ENCODE results near the gene MINK1. TPM values are rescaled to one million over a fixed set of nuclear protein-coding genes. Genes with fewer than 3 reads are reported as not detected.

Gene MINK1
- total RNA-seq, 1 donor from 2014 or later, result 13.0 TPM

DNA sequence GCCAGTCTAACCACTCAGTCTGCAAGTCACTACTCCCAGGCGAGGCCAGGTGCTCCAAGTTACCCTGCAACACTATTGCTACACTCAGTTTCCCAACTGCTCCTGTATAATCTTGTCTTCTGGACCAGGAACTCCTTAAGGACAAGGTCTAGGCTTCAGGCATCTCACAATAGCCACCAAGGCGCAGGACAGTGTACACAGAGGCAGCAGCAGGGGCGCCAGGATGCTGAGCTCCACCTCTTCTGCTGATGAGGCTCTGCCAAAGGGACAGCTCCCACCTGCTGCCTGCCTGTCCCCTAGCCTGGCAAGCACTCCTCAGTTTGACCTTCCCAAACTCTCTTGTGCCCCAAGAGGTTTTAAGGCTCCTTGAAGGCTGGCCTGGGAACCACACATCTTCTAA, 103.3 kb downstream of the MINK1 start:
- Histone ChIP-seq H3K9ac (ENCODE audit: low read depth in 1 of 3, low read length in 3 of 3) (peak overlapping the region; percentile 3 to 99 (median 43)), H3K27ac (ENCODE audit: low read depth, low read length) (peak overlapping the region; percentile 92), H3K36me3 (ENCODE audit: control insufficient read depth in 3 of 3, insufficient read depth in 3 of 3, low read length in 3 of 3) (peaks cover 19 to 32% (median 28%) of the 10 kb centered on the region in 3 donors), H3K27me3 (ENCODE audit: control insufficient read depth in 3 of 3, insufficient read depth in 3 of 3, low read length in 3 of 3) (no peaks in the 10 kb centered on the region), H3K4me3 (ENCODE audit: low read length in 3 of 3) (peak overlapping the region in 1 of 3 donors; percentile 41), H3K4me1 (ENCODE audit: control insufficient read depth in 3 of 3, insufficient read depth in 3 of 3, low read length in 3 of 3) (peaks cover 58 to 64% (median 62%) of the 10 kb centered on the region in 3 donors), H3K9me3 (ENCODE audit: control insufficient read depth in 3 of 3, low read length in 3 of 3) (no peaks in the 10 kb centered on the region)

DNA sequence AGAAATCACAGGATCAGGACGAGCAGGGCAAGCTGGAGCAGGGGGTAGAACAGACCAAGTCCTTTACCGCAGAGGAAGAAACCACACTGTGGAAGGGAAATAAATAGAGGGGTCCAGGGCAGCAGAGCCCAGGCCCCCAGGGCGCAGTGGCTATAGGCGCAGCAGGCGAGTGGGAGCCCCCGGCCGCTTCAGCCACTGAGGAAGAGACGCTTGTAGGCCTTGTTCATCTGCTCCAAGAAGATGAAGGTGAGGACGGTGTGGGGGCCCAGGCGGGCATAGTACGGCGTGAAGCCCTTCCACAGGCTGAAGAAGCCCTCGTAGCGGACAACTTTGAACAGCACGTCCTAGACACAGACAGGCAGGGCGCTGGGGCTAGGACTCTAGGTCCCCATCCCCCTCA, 104.4 kb downstream of the MINK1 start:
- Histone ChIP-seq H3K4me1 (ENCODE audit: control insufficient read depth in 3 of 3, insufficient read depth in 3 of 3, low read length in 3 of 3) (peaks cover 62 to 71% (median 68%) of the 10 kb centered on the region in 3 donors), H3K4me3 (ENCODE audit: low read length in 3 of 3) (no peak overlapping the region), H3K9me3 (ENCODE audit: control insufficient read depth in 3 of 3, low read length in 3 of 3) (no peaks in the 10 kb centered on the region), H3K9ac (ENCODE audit: low read depth in 1 of 3, low read length in 3 of 3) (peak overlapping the region; percentile 43 to 99 (median 46)), H3K27me3 (ENCODE audit: control insufficient read depth in 3 of 3, insufficient read depth in 3 of 3, low read length in 3 of 3) (no peaks in the 10 kb centered on the region), H3K36me3 (ENCODE audit: control insufficient read depth in 3 of 3, insufficient read depth in 3 of 3, low read length in 3 of 3) (peaks cover 27 to 40% (median 34%) of the 10 kb centered on the region in 3 donors), H3K27ac (ENCODE audit: low read depth, low read length) (peak overlapping the region; percentile 92)

DNA sequence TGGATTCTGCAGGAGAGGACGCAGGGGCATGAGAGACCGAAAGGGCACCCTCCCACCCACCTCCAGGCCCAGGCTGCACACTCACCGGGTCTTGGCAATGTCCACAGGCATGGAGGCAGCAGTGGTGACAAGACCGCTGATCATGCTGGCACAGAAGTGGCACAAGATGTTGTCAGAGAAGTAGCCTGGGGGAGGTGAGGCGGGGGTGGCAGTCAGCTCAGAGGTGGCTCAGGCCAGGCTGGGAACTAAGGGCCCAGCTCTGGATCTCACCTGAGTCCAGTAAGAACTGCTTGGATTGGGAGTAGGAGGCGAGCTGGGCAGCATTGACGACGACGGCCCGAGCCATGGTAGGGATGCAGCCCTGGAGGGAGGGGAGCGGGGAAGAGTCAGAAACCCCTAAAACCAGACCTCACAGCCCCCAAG, 104.9 kb downstream of the MINK1 start:
- Histone ChIP-seq H3K9ac (ENCODE audit: low read depth in 1 of 3, low read length in 3 of 3) (peak overlapping the region; percentile 94 to 99 (median 98)), H3K36me3 (ENCODE audit: control insufficient read depth in 3 of 3, insufficient read depth in 3 of 3, low read length in 3 of 3) (peaks cover 32 to 45% (median 39%) of the 10 kb centered on the region in 3 donors), H3K4me3 (ENCODE audit: low read length in 3 of 3) (peak overlapping the region; percentile 81 to 98 (median 91)), H3K9me3 (ENCODE audit: control insufficient read depth in 3 of 3, low read length in 3 of 3) (no peaks in the 10 kb centered on the region), H3K27ac (ENCODE audit: low read depth, low read length) (peak overlapping the region; percentile 92), H3K4me1 (ENCODE audit: control insufficient read depth in 3 of 3, insufficient read depth in 3 of 3, low read length in 3 of 3) (peaks cover 62 to 76% (median 67%) of the 10 kb centered on the region in 3 donors), H3K27me3 (ENCODE audit: control insufficient read depth in 3 of 3, insufficient read depth in 3 of 3, low read length in 3 of 3) (no peaks in the 10 kb centered on the region)

DNA sequence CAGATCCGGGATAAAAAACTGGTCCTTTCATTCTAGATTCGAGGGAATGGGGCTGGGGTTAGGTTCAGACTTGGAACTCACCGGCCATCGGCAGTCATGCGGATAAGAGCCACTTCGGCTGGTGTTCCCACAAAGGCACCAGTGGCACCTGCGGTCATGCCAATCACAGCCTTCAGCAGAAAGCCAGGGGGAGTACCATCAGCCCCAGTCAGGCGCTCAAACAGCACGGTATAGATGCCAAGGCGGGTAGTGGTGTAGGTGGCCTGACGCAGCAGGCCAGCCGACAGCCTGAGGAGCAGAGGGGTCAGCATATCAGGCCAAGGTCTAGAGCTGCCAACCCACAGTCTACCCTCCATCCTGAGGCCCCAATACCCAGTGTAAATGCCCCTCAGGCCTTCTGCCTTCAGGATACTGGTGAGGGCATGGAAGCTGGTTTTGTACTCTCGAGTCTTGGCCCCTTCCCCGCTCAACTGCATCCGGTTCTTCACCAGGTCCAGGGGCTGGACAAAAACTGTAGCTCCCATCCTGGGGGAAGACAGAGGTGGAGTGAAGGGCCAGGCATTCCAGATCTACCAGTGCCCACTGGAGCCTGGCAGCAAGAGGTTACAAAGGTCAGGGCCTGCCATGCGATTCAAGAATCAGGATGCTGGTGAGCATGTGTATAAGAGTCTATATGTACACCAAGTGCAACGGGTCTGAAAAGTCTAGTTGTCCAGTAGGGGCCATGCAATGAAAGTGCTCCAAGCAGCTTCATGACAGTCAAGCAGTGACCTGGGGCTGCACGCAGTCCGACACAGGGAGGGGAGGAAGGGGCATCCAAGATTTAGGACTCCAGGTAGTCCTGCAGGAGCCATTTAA, 105.8 kb downstream of the MINK1 start:
- Histone ChIP-seq H3K9ac (ENCODE audit: low read depth in 1 of 3, low read length in 3 of 3) (peak overlapping the region; percentile 94 to 99 (median 98)), H3K4me3 (ENCODE audit: low read length in 3 of 3) (peak overlapping the region; percentile 81 to 98 (median 91)), H3K4me1 (ENCODE audit: control insufficient read depth in 3 of 3, insufficient read depth in 3 of 3, low read length in 3 of 3) (peaks cover 61 to 80% (median 69%) of the 10 kb centered on the region in 3 donors), H3K27me3 (ENCODE audit: control insufficient read depth in 3 of 3, insufficient read depth in 3 of 3, low read length in 3 of 3) (no peaks in the 10 kb centered on the region), H3K36me3 (ENCODE audit: control insufficient read depth in 3 of 3, insufficient read depth in 3 of 3, low read length in 3 of 3) (peaks cover 40 to 53% (median 45%) of the 10 kb centered on the region in 3 donors), H3K9me3 (ENCODE audit: control insufficient read depth in 3 of 3, low read length in 3 of 3) (no peaks in the 10 kb centered on the region), H3K27ac (ENCODE audit: low read depth, low read length) (peak overlapping the region; percentile 92)

DNA sequence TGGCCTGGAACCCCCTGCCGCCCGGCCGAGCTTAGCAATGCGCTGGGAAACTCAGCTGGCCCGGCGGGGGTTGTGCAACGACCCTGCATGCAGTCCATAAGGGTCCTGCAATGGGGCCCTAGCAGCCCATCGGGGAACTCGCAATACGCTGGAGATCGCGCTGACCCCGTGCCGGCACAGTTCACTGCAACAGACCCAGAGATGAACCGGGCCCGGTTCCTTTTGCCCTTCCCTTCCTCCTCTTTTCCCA, 106.3 kb downstream of the MINK1 start:
- peak overlapping the region; percentile 94 to 99 (median 98) for H3K9ac ChIP-seq (ENCODE audit: low read depth in 1 of 3, low read length in 3 of 3)
- H3K4me3 ChIP-seq (ENCODE audit: low read length in 3 of 3), result peak overlapping the region; percentile 81 to 98 (median 91)
- H3K27ac ChIP-seq (ENCODE audit: low read depth, low read length), result peak overlapping the region; percentile 92
- peaks cover 45 to 58% (median 50%) of the 10 kb centered on the region in 3 donors for H3K36me3 ChIP-seq (ENCODE audit: control insufficient read depth in 3 of 3, insufficient read depth in 3 of 3, low read length in 3 of 3)
- H3K27me3 ChIP-seq (ENCODE audit: control insufficient read depth in 3 of 3, insufficient read depth in 3 of 3, low read length in 3 of 3), result no peaks in the 10 kb centered on the region
- peaks cover 55 to 76% (median 65%) of the 10 kb centered on the region in 3 donors for H3K4me1 ChIP-seq (ENCODE audit: control insufficient read depth in 3 of 3, insufficient read depth in 3 of 3, low read length in 3 of 3)
- H3K9me3 ChIP-seq (ENCODE audit: control insufficient read depth in 3 of 3, low read length in 3 of 3), result no peaks in the 10 kb centered on the region

DNA sequence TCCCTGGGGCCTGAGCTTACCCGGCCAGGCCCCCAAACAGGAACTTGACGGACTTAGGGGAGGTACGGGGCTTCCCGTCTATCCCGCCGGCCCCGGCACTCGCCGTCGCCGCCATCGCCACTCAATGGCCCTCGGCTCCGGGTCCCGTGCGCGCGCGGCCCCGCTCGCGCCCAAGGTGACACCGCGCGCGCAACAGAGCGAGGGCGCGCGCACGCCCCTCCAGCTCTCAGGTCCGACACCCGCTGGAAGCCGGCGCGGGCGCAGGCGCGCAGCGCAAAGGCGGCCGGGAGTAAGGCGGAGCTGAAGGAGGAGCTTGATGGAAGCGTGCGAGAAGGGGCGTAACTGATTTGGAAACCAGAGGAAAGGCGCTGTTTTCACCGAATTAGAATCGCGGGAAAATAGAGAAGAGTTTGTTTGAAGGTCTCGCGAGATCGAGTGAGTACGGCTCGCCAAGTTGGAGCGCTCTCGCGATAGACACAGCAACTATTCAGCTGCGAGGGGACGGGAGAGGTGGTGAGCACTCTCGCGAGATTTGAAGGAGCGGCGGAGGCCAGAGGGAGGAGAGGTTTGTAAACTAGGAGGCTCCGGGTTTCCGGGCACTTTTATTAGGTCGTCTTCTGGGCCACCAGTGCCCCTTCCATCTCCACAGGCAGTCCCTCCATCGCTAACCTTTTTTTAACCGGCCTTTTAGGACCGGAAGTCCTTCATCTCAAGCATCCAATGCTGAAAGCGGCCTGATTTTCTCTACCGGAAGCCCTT, 106.8 kb downstream of the MINK1 start, which contains the start of the genes RNF167 and SLC25A11:
RNF167 (plus strand) TSS at position 473 of the 759 bp plus-strand sequence. CDS start 642 bp downstream, outside the sequence.
SLC25A11 (minus strand) TSS at position 251 of the 759 bp plus-strand sequence; CDS start at position 115, 136 bp downstream.
- Histone ChIP-seq H3K4me1 (ENCODE audit: control insufficient read depth in 3 of 3, insufficient read depth in 3 of 3, low read length in 3 of 3) (peaks cover 56 to 79% (median 66%) of the 10 kb centered on the region in 3 donors), H3K9me3 (ENCODE audit: control insufficient read depth in 3 of 3, low read length in 3 of 3) (no peaks in the 10 kb centered on the region), H3K9ac (ENCODE audit: low read depth in 1 of 3, low read length in 3 of 3) (peak within 1 kb of the TSS; percentile 94 to 99 (median 98)), H3K27ac (ENCODE audit: low read depth, low read length) (peak within 1 kb of the TSS; percentile 92), H3K4me3 (ENCODE audit: low read length in 3 of 3) (peak within 1 kb of the TSS; percentile 81 to 98 (median 91)), H3K36me3 (ENCODE audit: control insufficient read depth in 3 of 3, insufficient read depth in 3 of 3, low read length in 3 of 3) (peaks cover 50 to 63% (median 55%) of the 10 kb centered on the region in 3 donors), H3K27me3 (ENCODE audit: control insufficient read depth in 3 of 3, insufficient read depth in 3 of 3, low read length in 3 of 3) (no peaks in the 10 kb centered on the region)

DNA sequence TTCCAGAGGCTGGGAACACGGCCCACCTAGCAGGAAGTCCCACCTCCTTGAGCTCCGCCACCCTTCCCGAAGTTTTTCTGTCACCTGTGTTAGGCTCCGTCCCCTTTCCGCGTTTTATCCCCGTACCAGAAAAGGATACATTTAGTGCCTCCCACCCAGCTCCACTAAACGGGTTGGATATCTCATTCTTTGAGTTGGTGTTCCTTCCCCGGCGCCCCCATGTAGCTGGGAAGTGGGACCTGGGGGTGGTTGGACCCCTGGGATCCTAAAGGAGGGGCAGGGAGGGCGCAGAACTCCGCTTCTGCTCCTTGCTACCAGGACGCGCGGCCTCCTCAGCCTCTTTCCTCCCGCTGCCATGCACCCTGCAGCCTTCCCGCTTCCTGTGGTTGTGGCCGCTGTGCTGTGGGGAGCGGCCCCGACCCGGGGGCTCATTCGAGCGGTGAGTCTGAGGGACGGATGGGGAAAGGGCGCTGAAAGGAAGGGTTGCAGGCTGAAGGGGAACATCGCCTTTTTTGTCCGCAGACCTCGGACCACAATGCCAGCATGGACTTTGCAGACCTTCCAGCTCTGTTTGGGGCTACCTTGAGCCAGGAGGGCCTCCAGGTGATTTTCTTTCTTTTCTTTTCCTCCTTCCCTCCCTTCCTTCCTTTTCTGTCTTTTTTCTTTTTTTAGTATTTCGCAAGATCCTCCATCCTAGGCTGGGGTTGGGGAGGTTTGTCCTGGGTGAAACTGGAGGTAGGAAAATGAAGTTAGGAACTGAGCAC, 107.6 kb downstream of the MINK1 start:
- Histone ChIP-seq H3K36me3 (ENCODE audit: control insufficient read depth in 3 of 3, insufficient read depth in 3 of 3, low read length in 3 of 3) (peaks cover 54 to 67% (median 60%) of the 10 kb centered on the region in 3 donors), H3K27ac (ENCODE audit: low read depth, low read length) (peak overlapping the region; percentile 92), H3K9ac (ENCODE audit: low read depth in 1 of 3, low read length in 3 of 3) (peak overlapping the region; percentile 94 to 99 (median 98)), H3K4me3 (ENCODE audit: low read length in 3 of 3) (peak overlapping the region; percentile 81 to 95 (median 91)), H3K27me3 (ENCODE audit: control insufficient read depth in 3 of 3, insufficient read depth in 3 of 3, low read length in 3 of 3) (no peaks in the 10 kb centered on the region), H3K4me1 (ENCODE audit: control insufficient read depth in 3 of 3, insufficient read depth in 3 of 3, low read length in 3 of 3) (peaks cover 59 to 81% (median 68%) of the 10 kb centered on the region in 3 donors), H3K9me3 (ENCODE audit: control insufficient read depth in 3 of 3, low read length in 3 of 3) (no peaks in the 10 kb centered on the region)

DNA sequence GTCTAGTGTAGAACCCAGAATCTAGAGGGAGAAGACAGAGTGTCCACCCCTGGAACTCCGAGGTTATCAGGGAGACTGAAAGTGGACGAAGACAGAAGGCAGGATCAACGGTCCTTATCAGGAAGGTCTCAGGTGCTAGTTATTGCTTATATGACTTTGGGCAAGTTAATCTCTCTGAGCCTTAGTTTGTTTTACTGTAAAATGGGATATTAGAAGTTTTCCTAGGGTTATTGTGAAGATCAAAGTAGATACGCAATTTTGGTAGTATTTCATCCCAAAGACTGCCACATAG, 108.1 kb downstream of the MINK1 start:
- H3K9me3 ChIP-seq (ENCODE audit: control insufficient read depth in 3 of 3, low read length in 3 of 3), result no peaks in the 10 kb centered on the region
- H3K36me3 ChIP-seq (ENCODE audit: control insufficient read depth in 3 of 3, insufficient read depth in 3 of 3, low read length in 3 of 3), result peaks cover 55 to 65% (median 59%) of the 10 kb centered on the region in 3 donors
- H3K9ac ChIP-seq (ENCODE audit: low read depth in 1 of 3, low read length in 3 of 3), result peak overlapping the region; percentile 94 to 99 (median 98)
- peak overlapping the region; percentile 92 for H3K27ac ChIP-seq (ENCODE audit: low read depth, low read length)
- peak overlapping the region; percentile 81 to 95 (median 91) for H3K4me3 ChIP-seq (ENCODE audit: low read length in 3 of 3)
- H3K27me3 ChIP-seq (ENCODE audit: control insufficient read depth in 3 of 3, insufficient read depth in 3 of 3, low read length in 3 of 3), result no peaks in the 10 kb centered on the region
- H3K4me1 ChIP-seq (ENCODE audit: control insufficient read depth in 3 of 3, insufficient read depth in 3 of 3, low read length in 3 of 3), result peaks cover 59 to 81% (median 68%) of the 10 kb centered on the region in 3 donors

DNA sequence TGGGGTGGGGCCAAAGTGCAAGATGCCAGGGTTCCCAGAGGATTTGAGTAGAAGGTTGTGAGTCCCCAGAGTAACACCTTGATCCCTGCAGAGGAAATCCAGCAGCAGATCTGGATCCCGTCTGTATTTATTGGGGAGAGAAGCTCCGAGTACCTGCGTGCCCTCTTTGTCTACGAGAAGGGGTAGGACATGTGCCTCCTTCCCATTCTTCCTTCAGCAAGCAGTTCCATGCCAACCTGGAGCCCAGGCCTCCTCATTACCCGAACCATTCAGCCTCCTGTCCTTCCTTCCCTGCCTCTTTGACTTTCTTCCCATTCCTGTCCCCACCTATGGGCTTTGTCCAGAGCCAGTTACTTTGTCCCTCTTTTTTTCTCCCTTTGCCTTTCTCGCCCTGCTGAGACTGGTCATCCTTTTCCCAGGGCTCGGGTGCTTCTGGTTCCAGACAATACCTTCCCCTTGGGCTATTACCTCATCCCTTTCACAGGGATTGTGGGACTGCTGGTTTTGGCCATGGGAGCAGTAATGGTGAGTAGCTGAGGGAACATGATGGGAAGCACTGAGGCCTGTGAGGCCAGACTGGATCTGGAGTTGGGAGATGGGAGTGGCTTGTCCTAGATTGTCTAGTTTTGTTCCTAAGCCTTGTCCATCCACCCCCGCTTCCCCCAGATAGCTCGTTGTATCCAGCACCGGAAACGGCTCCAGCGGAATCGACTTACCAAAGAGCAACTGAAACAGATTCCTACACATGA, 109.8 kb downstream of the MINK1 start:
- no peaks in the 10 kb centered on the region for H3K9me3 ChIP-seq (ENCODE audit: control insufficient read depth in 3 of 3, low read length in 3 of 3)
- no peak overlapping the region for H3K27ac ChIP-seq (ENCODE audit: low read depth, low read length)
- H3K27me3 ChIP-seq (ENCODE audit: control insufficient read depth in 3 of 3, insufficient read depth in 3 of 3, low read length in 3 of 3), result no peaks in the 10 kb centered on the region
- peaks cover 56 to 76% (median 59%) of the 10 kb centered on the region in 3 donors for H3K4me1 ChIP-seq (ENCODE audit: control insufficient read depth in 3 of 3, insufficient read depth in 3 of 3, low read length in 3 of 3)
- peak overlapping the region in 1 of 3 donors; percentile 33 for H3K9ac ChIP-seq (ENCODE audit: low read depth in 1 of 3, low read length in 3 of 3)
- H3K4me3 ChIP-seq (ENCODE audit: low read length in 3 of 3), result no peak overlapping the region
- H3K36me3 ChIP-seq (ENCODE audit: control insufficient read depth in 3 of 3, insufficient read depth in 3 of 3, low read length in 3 of 3), result peaks cover 46 to 54% (median 46%) of the 10 kb centered on the region in 3 donors
